ENCODE data around the gene ADAM15. TPM values are rescaled to one million over a fixed set of nuclear protein-coding genes. Genes with fewer than 3 reads are reported as not detected.

The ADAM15 gene
- polyA plus RNA-seq, 1 of the 3 experiments (the other 2 are of a cell fraction), result 60.1 TPM

- TF ChIP-seq POLR2AphosphoS5 (IDR thresholded peaks at IDR 0.05; ENCODE audit: low read depth, low read length), result no peak
- no peak for TF ChIP-seq EP300 (IDR thresholded peaks at IDR 0.05; ENCODE audit: borderline replicate concordance in 1 of 2, low read depth in 1 of 2, low read length in 1 of 2)
- no peak for TF ChIP-seq CTCF (IDR thresholded peaks at IDR 0.05)
- no peak for TF ChIP-seq FOXM1 (IDR thresholded peaks at IDR 0.05; ENCODE audit: low read depth)
- TF ChIP-seq FOXJ3 (CRISPR knock-in tag; IDR thresholded peaks at IDR 0.05), result no peak
- no peak for TF ChIP-seq GATA2 (CRISPR knock-in tag; IDR thresholded peaks at IDR 0.05)
- TF ChIP-seq FOSL2 (IDR thresholded peaks at IDR 0.05; ENCODE audit: borderline replicate concordance, low read depth), result no peak
- TF ChIP-seq SMC3 (IDR thresholded peaks at IDR 0.05; ENCODE audit: low read depth, low read length), result no peak
- no peak for TF ChIP-seq MEF2A (IDR thresholded peaks at IDR 0.05; ENCODE audit: borderline replicate concordance, low read depth)
- no peak for TF ChIP-seq RFX5 (IDR thresholded peaks at IDR 0.05; ENCODE audit: low read length)
Observed at GRCh38 chr1:155044365-155044764, 6.8 kb upstream of the ADAM15 start (continued).

GRCh38 chr1:155044812-155045657 lies 6.1 kb upstream of the ADAM15 start:
- POLR2A ChIA-PET, result interaction anchor here (0.6 to 1.6 kb wide), 4 partner anchors 16 to 84 kb away, joined by 3 to 5 read pairs (median 3); no protein-coding TSS in a partner anchor
- Histone ChIP-seq H3F3A (replicated peaks; ENCODE audit: insufficient read depth) (peaks cover 7% of the 10 kb centered on the region), H2AFZ (ENCODE audit: low read depth) (no peak overlapping the region), H3K9me2 (no peaks in the 10 kb centered on the region), H3K27ac (ENCODE audit: low read depth in 2 of 2, low read length in 1 of 2) (no peak overlapping the region; a peak in 1 of 4 replicates), H4K20me1 (ENCODE audit: insufficient read depth) (no peaks in the 10 kb centered on the region), H3K4me3 (ENCODE audit: low read depth in 2 of 2, low read length in 1 of 2) (no peak overlapping the region), H3K4me1 (ENCODE audit: control insufficient read depth in 1 of 2, insufficient read depth in 2 of 2, low read depth in 1 of 2, low read length in 1 of 2) (peaks cover 10 to 27% of the 10 kb centered on the region in 2 experiments; a peak in 3 of 4 replicates), H3K4me2 (no peak overlapping the region), H3K9ac (no peak overlapping the region), H3K79me2 (ENCODE audit: insufficient read depth) (no peaks in the 10 kb centered on the region), H3K36me3 (replicated peaks in 1 of 2; ENCODE audit: control insufficient read depth in 1 of 2, insufficient read depth in 2 of 2, low read length in 1 of 2) (no peaks in the 10 kb centered on the region), H3K9me3 (no peaks in the 10 kb centered on the region), H3K27me3 (ENCODE audit: insufficient read depth) (no peaks in the 10 kb centered on the region)
- CTCF ChIA-PET, result interaction anchor here (0.6 to 26.0 kb wide), 25 partner anchors 10 to 341 kb away, joined by 3 to 573 read pairs (median 5); partner anchors contain the start of genes DCST1, DCST2, EFNA3 and EFNA4
- peak; percentile 84 for DNase-seq
- WGBS (ENCODE audit: low lambda C conversion rate), result 64% methylated on average over 7 of the region's 7 CpGs
- no peak for TF ChIP-seq EZH2phosphoT487 (IDR thresholded peaks at IDR 0.05; ENCODE audit: borderline replicate concordance, low read depth)
- no peak for TF ChIP-seq NFIC (IDR thresholded peaks at IDR 0.05; ENCODE audit: borderline replicate concordance)
- TF ChIP-seq RCOR1 (IDR thresholded peaks at IDR 0.05; ENCODE audit: low read length), result 0 out of 2 replicates have a peak, but pooled peaks have one; percentile 15
- TF ChIP-seq TEAD4 (IDR thresholded peaks at IDR 0.05; ENCODE audit: borderline replicate concordance, insufficient read depth), result no peak
- no peak for TF ChIP-seq FOSL2 (IDR thresholded peaks at IDR 0.05; ENCODE audit: borderline replicate concordance, low read depth)
- no peak for TF ChIP-seq USF1 (IDR thresholded peaks at IDR 0.05; ENCODE audit: borderline replicate concordance, low read depth)
- TF ChIP-seq TAF1 (IDR thresholded peaks at IDR 0.05; ENCODE audit: borderline replicate concordance, low read depth, low read length), result no peak
- no peak for TF ChIP-seq YY1 (IDR thresholded peaks at IDR 0.05; ENCODE audit: low read depth)
- no peak for TF ChIP-seq NRF1 (IDR thresholded peaks at IDR 0.05; ENCODE audit: low read depth, low read length)
- no peak; the same call in 1 of the 2 replicates for TF ChIP-seq SIN3A (IDR thresholded peaks at IDR 0.05; ENCODE audit: borderline replicate concordance, low read depth, low read length)
- no peak for TF ChIP-seq FOXJ3 (CRISPR knock-in tag; IDR thresholded peaks at IDR 0.05)
- TF ChIP-seq ZBTB33 (IDR thresholded peaks at IDR 0.05; ENCODE audit: borderline replicate concordance, low read depth), result no peak
- no peak for TF ChIP-seq USF2 (IDR thresholded peaks at IDR 0.05; ENCODE audit: borderline replicate concordance, low read depth, low read length)
- no peak for TF ChIP-seq MXI1 (IDR thresholded peaks at IDR 0.05; ENCODE audit: low read depth, low read length)
- TF ChIP-seq JUND (IDR thresholded peaks at IDR 0.05), result no peak
- no peak; the same call in 1 of the 2 replicates for TF ChIP-seq TCF12 (IDR thresholded peaks at IDR 0.05)
- no peak for TF ChIP-seq MEF2A (IDR thresholded peaks at IDR 0.05; ENCODE audit: borderline replicate concordance, low read depth)
- no peak for TF ChIP-seq PBX3 (IDR thresholded peaks at IDR 0.05)

Data from SK-N-SH (cell line).